Progenitor cell of endocrine pancreas (in vitro differentiated cells): ENCODE data around the gene IP6K3. TPM values are rescaled to one million over a fixed set of nuclear protein-coding genes. Genes with fewer than 3 reads are reported as not detected.

Experiments
- DNase-seq: peaks from one replicate; pipeline ENCODE4 v3.0.0; 2021; ENCODE audit warnings: low spot score; ENCODE audit not compliant: unreplicated experiment
- H3K27ac Mint-ChIP-seq: 2 replicates; pipeline ENCODE4 v1.8.0; 2021; ENCODE audit warnings: mild to moderate bottlenecking, moderate library complexity, mixed read lengths
- H3K27me3 Mint-ChIP-seq: 2 replicates; pipeline ENCODE4 v1.8.0; 2021; ENCODE audit warnings: mixed read lengths
- H3K36me3 Mint-ChIP-seq: 2 replicates; pipeline ENCODE4 v1.8.0; 2022; ENCODE audit warnings: mixed read lengths; ENCODE audit not compliant: insufficient read depth
- H3K4me1 Mint-ChIP-seq: 2 replicates; pipeline ENCODE4 v1.8.0; 2021; ENCODE audit warnings: low read depth, mixed read lengths
- H3K4me3 Mint-ChIP-seq: 2 replicates; pipeline ENCODE4 v1.8.0; 2021; ENCODE audit warnings: low read depth, mild to moderate bottlenecking, moderate library complexity, mixed read lengths
- H3K9me3 Mint-ChIP-seq: 2 replicates; pipeline ENCODE4 v1.8.0; 2021; ENCODE audit warnings: low read depth, mixed read lengths
- total RNA-seq: library from RNA; stranded (reverse); gene quantifications from 2 replicates; pipeline ENCODE4 v1.2.1, GENCODE V29; 2021
- TF ChIP-seq, protein P1 (sequence below): fragments of 200-600 bp; sonication (generic); IDR thresholded peaks from one replicate; pipeline ENCODE4 v1.5.0; 2021; ENCODE audit warnings: antibody characterized with exemption, mild to moderate bottlenecking; ENCODE audit not compliant: unreplicated experiment

IP6K3 gene
- total RNA-seq, 1 donor from 2014 or later = 0.14 TPM

- DNase-seq = no peak
- Mint-ChIP-seq H3K36me3 (no peaks in the 10 kb centered on the region), H3K27me3 (peaks cover 23% of the 10 kb centered on the region), H3K4me3 (no peak overlapping the region), H3K9me3 (no peaks in the 10 kb centered on the region), H3K4me1 (peaks cover 38% of the 10 kb centered on the region), H3K27ac (no peak overlapping the region)
- TF ChIP-seq, protein P1, sequence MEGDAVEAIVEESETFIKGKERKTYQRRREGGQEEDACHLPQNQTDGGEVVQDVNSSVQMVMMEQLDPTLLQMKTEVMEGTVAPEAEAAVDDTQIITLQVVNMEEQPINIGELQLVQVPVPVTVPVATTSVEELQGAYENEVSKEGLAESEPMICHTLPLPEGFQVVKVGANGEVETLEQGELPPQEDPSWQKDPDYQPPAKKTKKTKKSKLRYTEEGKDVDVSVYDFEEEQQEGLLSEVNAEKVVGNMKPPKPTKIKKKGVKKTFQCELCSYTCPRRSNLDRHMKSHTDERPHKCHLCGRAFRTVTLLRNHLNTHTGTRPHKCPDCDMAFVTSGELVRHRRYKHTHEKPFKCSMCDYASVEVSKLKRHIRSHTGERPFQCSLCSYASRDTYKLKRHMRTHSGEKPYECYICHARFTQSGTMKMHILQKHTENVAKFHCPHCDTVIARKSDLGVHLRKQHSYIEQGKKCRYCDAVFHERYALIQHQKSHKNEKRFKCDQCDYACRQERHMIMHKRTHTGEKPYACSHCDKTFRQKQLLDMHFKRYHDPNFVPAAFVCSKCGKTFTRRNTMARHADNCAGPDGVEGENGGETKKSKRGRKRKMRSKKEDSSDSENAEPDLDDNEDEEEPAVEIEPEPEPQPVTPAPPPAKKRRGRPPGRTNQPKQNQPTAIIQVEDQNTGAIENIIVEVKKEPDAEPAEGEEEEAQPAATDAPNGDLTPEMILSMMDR = no peak
Observed at GRCh38 chr6:33721508-33721907, 25.2 kb downstream of the IP6K3 start.

DNA sequence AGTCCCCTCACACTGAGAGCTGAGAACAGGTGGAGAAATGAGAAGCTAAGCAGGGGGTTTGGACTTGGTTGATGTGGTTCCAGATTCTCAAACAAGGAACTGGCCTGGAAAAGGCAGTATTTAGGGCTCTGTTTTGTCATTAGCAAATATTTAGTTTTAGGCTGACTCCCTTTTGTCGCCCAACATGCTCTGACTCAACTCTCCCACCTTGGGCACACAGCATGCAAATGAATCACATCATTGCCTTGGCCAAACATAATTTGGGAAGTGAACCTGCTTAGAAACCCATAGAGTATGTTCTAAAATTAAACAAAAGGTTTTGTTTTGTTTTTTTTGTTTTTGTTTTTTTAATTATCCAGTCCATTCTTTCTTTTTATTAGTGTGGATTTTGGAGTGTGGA is 25.7 kb downstream of the IP6K3 start:
- no peak for DNase-seq
- no peaks in the 10 kb centered on the region for H3K36me3 Mint-ChIP-seq
- no peaks in the 10 kb centered on the region for H3K9me3 Mint-ChIP-seq
- H3K27me3 Mint-ChIP-seq = peaks cover 22% of the 10 kb centered on the region
- no peak overlapping the region for H3K4me3 Mint-ChIP-seq
- H3K4me1 Mint-ChIP-seq = peaks cover 40% of the 10 kb centered on the region
- TF ChIP-seq, protein P1 = no peak
- H3K27ac Mint-ChIP-seq = peak overlapping the region; percentile 21

DNA sequence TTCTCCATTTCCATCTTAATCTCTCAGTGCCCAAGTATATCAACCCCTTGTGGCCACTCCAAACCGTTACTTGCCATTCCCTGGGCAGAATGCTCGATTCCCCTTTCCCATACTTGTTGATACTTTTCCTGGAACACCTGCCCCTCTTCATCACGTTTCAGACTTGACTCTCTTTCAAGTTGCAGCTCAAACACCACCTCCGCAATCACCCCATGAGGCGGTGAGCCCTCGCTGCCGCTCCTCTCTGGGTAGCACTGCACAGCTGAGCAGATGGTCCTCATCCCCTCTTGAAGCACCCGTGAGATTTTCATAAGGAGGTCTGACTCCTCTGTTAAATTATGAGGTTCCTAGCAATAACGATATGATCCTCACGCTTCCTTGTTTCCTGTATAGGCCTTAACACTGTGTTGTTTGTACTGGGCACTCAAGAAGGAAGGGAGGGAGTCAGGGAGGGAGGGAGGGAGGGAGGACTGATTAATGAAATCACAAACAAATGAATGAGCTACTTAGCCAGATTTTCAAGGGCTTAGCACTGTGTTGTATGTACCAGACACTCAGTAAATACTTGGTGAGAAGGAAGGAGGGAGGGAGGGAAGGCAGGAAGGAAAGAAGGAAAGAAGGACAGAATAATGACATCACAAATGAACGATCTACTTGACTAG is 27.2 kb downstream of the IP6K3 start:
- peaks cover 43% of the 10 kb centered on the region for H3K4me1 Mint-ChIP-seq
- DNase-seq = no peak
- no peak overlapping the region for H3K4me3 Mint-ChIP-seq
- no peaks in the 10 kb centered on the region for H3K9me3 Mint-ChIP-seq
- H3K27ac Mint-ChIP-seq = peak overlapping the region; percentile 9
- TF ChIP-seq, protein P1 = no peak
- peaks cover 14% of the 10 kb centered on the region for H3K27me3 Mint-ChIP-seq
- H3K36me3 Mint-ChIP-seq = no peaks in the 10 kb centered on the region

DNA sequence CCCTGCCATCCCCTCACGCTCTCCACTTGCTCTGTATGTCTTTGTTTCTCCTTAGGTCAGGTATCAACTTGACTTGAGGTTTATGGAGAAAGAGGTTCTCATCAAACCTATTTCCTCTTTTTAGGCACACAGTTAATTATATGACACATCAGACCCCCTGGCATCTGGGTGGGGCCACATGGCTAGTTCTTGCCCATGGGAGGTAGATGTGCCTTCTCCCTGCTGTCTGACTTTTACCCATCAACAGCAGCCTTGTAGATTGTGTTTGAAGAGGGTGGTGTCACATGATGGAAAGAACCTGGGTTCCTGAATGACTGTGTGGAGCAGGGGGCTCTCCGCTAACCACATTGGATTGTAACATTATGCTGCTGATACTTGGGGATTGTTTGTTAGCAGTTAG is 28.0 kb downstream of the IP6K3 start:
- no peak for DNase-seq
- Mint-ChIP-seq H3K36me3 (no peaks in the 10 kb centered on the region), H3K4me1 (peaks cover 43% of the 10 kb centered on the region), H3K27me3 (peaks cover 8% of the 10 kb centered on the region), H3K4me3 (no peak overlapping the region), H3K27ac (no peak overlapping the region), H3K9me3 (no peaks in the 10 kb centered on the region)
- TF ChIP-seq, protein P1 = no peak

DNA sequence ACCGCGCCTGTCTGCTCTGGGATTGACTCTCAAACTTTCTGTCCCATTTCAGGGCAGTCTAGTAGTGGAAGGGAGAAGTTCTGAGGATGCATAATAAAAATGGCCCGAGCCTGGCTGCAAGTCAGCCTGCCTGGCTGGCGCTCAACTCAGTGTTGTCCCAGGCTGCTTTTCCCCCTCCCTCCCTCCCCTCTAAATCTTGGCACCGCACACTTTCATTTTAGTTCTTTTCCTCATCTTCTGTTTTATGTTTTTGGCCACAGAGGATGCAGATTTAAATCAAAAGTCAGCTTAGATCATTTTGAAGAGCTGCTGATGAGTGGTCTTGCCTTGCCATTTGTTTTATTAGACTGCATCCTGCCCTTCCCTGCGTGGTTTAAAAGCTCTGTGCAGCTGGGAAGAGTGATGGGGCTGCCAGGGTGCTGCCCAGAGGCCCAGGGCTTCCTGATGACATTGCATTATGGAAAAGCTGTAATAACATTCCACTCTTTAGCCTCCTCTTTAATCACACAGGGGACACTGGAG is 28.7 kb downstream of the IP6K3 start:
- Mint-ChIP-seq H3K4me3 (no peak overlapping the region), H3K36me3 (no peaks in the 10 kb centered on the region), H3K9me3 (no peaks in the 10 kb centered on the region), H3K27ac (no peak overlapping the region), H3K27me3 (peaks cover 2% of the 10 kb centered on the region), H3K4me1 (peaks cover 43% of the 10 kb centered on the region)
- TF ChIP-seq, protein P1 = no peak
- no peak for DNase-seq
